ENCODE measurements around the gene FKBP2. TPM values are rescaled to one million over a fixed set of nuclear protein-coding genes. Genes with fewer than 3 reads are reported as not detected.

FKBP2 gene
- total and polyA plus RNA-seq, 2 of the 4 experiments (the other 2 are of a cell fraction) = 36.2 to 76.4 TPM

GRCh38 chr11:64238999-64239398, 1.9 kb upstream of the FKBP2 start:
- no peak overlapping the region for H2AFZ ChIP-seq (replicated peaks; ENCODE audit: low read length, poor library complexity)
- no peaks in the 10 kb centered on the region for H3K27me3 ChIP-seq (ENCODE audit: control insufficient read depth, insufficient read depth, low read length)
- no peak overlapping the region for H2BK5ac ChIP-seq (ENCODE audit: low read depth, low read length, poor library complexity, severe bottlenecking)
- H4K5ac ChIP-seq (ENCODE audit: low read depth, low read length) = no peak overlapping the region
- H3K23ac ChIP-seq (ENCODE audit: low read depth, low read length) = no peak overlapping the region
- WGBS, 2 experiments (ENCODE audit: extremely low coverage in 2 of 2, insufficient read length in 1 of 2) = 100% methylated on average over 2 of the region's 5 CpGs; no CpG with 5 or more reads in 1 of the 2 experiments
- H2AK5ac ChIP-seq (ENCODE audit: low read depth, low read length) = no peak overlapping the region
- no peaks in the 10 kb centered on the region for H3K9me3 ChIP-seq (ENCODE audit: control insufficient read depth, insufficient read depth, low read length)
- no peak overlapping the region for H3K14ac ChIP-seq (replicated peaks; ENCODE audit: low read depth, low read length)
- H4K8ac ChIP-seq (ENCODE audit: low read depth in 2 of 2, low read length in 2 of 2) = no peak overlapping the region
- ChIA-PET CTCF (no interaction called here), POLR2A (ENCODE audit: unreplicated experiment) (no interaction called here)
- H2BK20ac ChIP-seq (ENCODE audit: low read depth, low read length) = no peak overlapping the region
- no peak overlapping the region for H3K27ac ChIP-seq (ENCODE audit: insufficient read depth, low read length)
- no peak overlapping the region for H3K9ac ChIP-seq (ENCODE audit: low read depth, low read length)
- no peak overlapping the region for H2BK120ac ChIP-seq (ENCODE audit: low read depth, low read length)
- ATAC-seq (ENCODE audit: low read depth) = no peak
- no peak overlapping the region for H2AK9ac ChIP-seq (replicated peaks; ENCODE audit: low read depth, low read length, poor library complexity)
- no peak overlapping the region for H3K56ac ChIP-seq (ENCODE audit: extremely low read depth, insufficient read depth, low read length)
- peaks cover 30 to 48% of the 10 kb centered on the region in 2 experiments; a peak in 3 of 4 replicates for H3K79me1 ChIP-seq (ENCODE audit: low read depth in 1 of 2, low read length in 2 of 2)
- H4K20me1 ChIP-seq (ENCODE audit: insufficient read depth, low read length) = peaks cover 10% of the 10 kb centered on the region
- H3K4ac ChIP-seq (ENCODE audit: low read depth, low read length) = no peak overlapping the region
- in situ Hi-C loops (cut with MboI; ENCODE audit: low sequenced_read_pairs) = no loop called here
- no peak overlapping the region for H3K4me2 ChIP-seq (ENCODE audit: low read depth, low read length)
- TF ChIP-seq CTCF (conservative IDR thresholded peaks at IDR 0.05; ENCODE audit: low read depth, low read length) (no peak), BHLHE40 (IDR thresholded peaks at IDR 0.05; ENCODE audit: low read depth, low read length) (no peak), ELK1 (IDR thresholded peaks at IDR 0.05; ENCODE audit: borderline replicate concordance, low read depth, low read length) (no peak), CHD1 (IDR thresholded peaks at IDR 0.05; ENCODE audit: low read depth, low read length) (no peak), MAZ (IDR thresholded peaks at IDR 0.05; ENCODE audit: borderline replicate concordance, low read depth, low read length) (no peak), RAD21 (IDR thresholded peaks at IDR 0.05; ENCODE audit: low read length) (no peak), CEBPB (IDR thresholded peaks at IDR 0.05; ENCODE audit: low read depth, low read length) (no peak)
- no peak for DNase-seq
- H3K4me3 ChIP-seq (ENCODE audit: insufficient read depth, low read depth, low read length) = no peak overlapping the region
- peaks cover 14% of the 10 kb centered on the region for H3K4me1 ChIP-seq (ENCODE audit: control insufficient read depth, insufficient read depth, low read length)
- no peak overlapping the region for H2BK15ac ChIP-seq (ENCODE audit: low read depth, low read length)
- no peak overlapping the region for H4K91ac ChIP-seq (ENCODE audit: insufficient read depth, low read depth, low read length)
- H3K18ac ChIP-seq (ENCODE audit: low read depth, low read length) = no peak overlapping the region
- intact Hi-C loops (cut with micrococcal nuclease) = no loop called here
- dilution Hi-C loops (cut with HindIII; ENCODE audit: low sequenced_read_pairs, unreplicated experiment) = no loop called here
- peaks cover 14% of the 10 kb centered on the region for H3K9me1 ChIP-seq (ENCODE audit: insufficient read depth, low read length)
- H3K36me3 ChIP-seq (ENCODE audit: control insufficient read depth, insufficient read depth, low read length) = peaks cover 28% of the 10 kb centered on the region
- no TSS peak for BruUV-seq (replicated peaks)
